Ecto neural progenitor cell (in vitro differentiated cells): ENCODE measurements around the gene TYRO3.

Source experiments
- DNase-seq: peaks from one replicate; pipeline ENCODE4 v3.0.0-alpha.2; 2018; ENCODE audit warnings: low spot score

TYRO3 gene

DNA sequence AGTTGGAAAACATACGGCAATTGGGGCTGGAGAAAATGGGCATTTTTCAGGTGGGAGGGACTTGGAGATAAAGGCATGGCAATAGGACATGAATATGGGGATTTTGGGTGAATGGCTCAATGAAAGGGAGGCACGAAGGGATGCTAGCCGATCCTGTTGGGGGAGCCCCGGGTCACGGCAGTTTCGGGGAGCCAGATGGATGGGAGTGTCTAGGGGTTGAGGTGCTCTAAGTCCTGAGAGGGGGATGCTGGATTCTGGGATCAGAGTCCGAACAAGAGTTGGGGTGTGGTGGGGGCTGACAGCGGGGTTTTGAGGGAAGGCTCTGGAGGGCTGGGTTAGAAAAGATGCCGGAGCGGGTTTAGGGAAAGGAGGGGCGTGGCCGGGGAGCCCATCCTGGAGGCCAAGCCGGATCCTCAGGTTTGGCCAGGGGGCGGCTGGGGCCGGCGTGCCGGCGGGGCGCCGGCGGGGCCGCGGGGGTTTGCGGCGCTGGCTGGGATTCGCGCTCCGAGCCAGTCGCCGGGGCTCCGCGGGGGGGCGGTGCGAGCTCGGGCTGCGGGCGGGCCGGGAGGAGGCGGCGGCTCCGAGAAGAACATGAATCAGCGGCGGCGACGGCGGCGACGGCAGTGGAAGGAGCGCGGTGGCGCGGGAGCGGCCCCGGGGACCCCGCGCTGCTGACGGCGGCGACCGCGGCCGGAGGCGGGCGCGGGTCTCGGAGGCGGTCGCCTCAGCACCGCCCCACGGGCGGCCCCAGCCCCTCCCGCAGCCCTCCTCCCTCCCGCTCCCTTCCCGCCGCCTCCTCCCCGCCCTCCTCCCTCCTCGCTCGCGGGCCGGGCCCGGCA is at the start of gene TYRO3:
TYRO3 (plus strand) TSS at position 813 of the 839 bp plus-strand sequence. CDS start 46 bp downstream, outside the sequence.
- peak; percentile 84 for DNase-seq

DNA sequence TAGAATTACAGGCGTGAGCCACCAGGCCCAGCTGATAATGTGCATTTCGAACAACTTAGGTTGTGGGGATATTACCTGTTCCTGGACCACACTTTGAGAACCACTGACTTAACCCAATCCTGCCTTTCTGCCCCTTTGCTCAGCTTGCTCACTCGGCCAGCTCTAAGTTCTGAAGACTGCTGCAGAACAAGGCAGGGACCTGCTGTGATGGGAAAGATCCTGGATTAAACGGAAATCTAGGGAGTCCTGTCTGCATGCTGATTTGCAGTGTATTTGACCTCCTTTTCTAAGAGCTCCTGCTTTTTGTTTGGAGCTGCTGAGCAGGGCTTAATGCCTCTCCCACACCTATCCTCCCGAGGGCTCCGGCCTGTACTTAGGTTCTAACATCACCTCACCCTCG is 48.3 kb upstream of the TYRO3 start:
- DNase-seq = no peak

DNA sequence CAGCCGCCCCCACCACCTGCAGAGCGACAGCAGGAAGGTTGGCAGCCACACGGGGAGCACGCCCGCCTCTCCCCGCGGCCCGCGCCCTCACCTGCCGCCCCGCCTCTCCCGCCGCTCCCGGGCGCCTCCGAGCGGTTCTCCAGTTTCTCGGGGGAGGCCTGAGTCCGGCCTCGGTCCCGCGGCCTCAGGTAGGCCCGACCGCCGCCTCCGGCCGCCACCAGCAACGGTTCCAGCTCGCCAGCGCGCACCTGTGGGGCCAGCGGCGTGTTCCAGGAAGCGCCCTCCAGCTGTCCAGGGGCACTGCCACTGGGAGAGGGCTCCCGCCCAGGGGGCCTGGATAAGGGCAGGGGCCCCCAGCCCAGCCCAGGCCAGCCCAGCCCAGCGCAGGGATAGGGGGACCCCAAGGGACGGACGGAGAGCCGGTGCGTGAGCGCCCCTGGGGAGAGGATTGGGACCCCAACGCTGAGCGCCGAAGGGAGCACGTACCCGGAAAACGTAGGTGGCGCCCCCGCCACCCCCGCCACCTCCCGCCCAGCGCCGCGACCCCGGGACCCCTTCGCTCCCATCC is 47.6 kb upstream of the TYRO3 start:
- peak; percentile 56 for DNase-seq

DNA sequence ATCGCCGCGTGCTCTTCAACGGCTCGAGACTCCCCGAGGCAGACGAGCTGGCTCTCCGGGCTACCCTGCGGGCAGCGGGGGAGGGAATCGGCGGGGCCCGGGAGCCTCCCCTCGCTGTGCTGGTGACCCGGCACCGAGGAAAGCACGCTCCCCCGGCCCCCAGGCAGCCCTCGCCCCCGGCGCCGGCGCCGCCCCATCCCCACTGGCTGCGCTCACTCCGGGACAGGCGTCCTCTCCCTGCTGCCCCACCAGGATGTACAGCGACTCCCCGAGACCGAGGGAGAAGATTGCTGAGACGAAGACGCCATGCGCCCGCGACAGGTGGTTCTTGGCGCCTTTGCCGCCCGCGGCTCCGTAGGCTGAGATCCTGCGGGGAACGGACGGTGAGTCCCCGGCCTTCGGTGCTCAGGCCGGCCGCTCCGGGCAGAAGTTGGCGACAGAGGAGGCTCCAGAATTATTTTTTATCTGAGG is 47.1 kb upstream of the TYRO3 start:
- no peak for DNase-seq

DNA sequence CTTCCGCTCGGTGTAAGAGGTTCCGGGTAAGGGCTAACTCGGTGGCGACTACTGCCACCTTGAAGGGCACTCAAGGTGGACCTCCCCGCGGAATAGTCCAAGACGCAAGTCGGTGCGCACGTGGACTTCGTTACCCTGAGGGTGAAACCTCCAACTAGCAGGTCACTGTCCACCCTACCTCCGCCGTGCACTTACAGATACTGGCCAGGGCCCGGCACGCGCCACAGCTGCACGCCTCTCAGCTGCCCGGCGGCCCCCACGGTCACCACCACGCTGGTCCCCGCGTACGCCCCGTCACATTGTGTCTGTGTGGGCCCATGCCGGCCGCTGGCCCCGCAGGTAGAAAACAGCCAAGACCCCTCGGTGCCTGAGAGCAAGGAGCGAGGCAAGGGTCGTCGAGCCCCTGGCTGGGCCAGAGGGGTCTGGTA is 46.5 kb upstream of the TYRO3 start:
- DNase-seq = no peak

DNA sequence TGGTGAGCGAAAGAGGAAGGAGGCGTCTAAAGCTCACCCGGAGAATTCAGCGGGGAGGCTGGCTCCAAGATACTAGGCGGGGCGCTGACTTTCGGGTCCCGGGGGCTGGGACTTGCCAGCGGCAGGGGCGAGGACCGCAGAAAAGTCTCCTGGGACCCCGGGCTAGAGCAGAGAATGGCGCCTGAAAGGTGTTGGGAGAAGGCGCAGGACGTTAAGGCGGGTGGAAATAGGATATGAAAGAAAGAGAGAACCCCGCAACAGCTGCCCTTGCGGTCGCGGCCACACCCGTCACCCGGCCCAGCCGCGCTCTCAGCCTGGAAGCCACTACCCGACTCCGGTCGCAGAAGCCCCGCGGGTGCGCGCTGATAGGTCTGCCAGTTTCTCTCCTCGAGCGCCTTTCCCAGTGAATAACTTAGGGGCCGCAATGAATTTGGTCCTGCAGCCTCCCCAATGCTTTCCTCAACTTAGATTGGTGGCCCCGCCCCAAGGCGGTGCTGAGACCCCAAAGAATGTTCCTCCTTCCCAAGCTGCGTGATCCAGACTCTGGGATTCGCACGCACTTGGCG is 46.0 kb upstream of the TYRO3 start:
- peak; percentile 67 for DNase-seq

DNA sequence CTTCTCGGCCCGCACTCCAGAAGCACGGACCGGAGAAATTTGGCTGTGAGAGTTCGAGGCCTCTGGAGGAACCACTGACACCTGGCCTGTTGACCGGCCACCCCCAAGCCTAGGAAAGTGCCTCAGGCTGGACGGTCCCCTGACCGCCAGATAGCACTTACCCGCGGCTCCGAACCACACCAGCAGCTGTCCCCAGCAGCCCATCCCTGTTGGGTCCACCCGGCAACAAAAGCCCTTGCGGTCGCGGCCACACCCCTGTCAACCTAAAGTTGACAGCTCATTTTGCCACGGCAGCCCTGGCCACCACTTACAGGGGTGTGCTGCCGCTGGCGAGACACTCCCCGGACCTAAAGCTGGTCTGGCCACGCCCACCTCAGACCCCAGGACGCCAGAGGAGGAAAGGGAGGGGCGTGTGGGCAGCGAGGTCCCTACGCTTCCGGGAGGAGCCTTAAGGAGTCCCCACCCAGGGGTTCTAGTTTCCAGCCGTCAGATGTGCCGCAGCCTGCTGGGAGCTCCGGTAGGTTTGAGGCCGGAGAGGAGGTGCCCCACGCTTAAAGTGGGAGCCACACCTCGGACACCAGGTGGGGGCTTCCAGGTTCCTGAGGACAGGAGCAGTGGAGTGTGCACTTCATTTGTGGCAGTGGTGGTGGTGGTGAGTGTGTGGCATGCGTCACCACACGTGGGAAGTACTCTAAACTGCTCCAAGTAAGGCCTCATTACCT is 45.3 kb upstream of the TYRO3 start, which contains the start of gene LTK:
LTK (minus strand) TSS at position 322 of the 722 bp plus-strand sequence; CDS start at position 204, 118 bp downstream.
- DNase-seq = peak; percentile 68

DNA sequence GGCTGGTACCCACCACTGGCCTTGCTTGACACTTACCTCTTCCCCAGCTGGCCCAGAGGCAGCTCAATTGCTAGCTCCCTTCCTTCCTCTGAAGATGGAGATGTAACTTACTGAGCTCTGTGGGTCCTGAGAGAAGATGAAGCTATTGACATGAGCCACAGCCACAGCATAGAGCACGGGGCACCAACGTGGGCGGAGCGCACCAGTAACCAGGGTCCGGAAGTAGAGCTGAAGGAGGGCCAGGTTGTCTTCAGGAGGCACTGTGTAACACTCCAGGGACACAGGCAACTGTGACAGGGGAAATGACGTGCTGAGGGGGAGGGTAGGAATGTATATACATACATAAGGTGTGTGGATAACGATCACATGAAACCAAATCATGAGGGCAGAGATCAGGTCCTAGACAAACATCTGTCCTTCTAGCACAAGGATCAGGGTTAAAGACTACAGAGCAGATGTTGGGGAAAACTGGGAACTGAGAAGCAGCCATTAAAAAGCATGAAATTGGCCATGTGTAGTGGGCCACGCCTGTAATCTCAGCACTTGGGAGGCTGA is 41.0 kb upstream of the TYRO3 start:
- no peak for DNase-seq

DNA sequence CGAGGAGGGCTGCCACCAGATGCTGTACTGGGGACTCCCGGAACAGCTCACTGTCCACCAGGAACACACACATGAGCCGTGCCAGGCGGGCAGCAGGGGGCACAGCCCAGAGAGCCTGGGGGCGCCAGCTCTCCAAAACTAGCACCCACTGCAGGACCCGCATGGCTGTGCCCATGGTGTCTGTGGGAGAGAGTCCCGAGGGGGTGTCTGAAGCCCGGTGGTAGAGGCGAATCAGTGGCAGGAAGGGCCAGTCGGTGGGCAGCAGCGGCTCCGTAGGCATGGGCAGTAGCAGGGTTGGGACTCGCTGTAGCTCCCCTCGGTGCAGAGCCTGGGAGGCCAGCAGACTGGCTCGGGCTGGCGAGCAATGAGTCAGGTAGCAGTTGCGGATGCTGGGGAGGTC is 38.4 kb upstream of the TYRO3 start:
- DNase-seq = no peak

DNA sequence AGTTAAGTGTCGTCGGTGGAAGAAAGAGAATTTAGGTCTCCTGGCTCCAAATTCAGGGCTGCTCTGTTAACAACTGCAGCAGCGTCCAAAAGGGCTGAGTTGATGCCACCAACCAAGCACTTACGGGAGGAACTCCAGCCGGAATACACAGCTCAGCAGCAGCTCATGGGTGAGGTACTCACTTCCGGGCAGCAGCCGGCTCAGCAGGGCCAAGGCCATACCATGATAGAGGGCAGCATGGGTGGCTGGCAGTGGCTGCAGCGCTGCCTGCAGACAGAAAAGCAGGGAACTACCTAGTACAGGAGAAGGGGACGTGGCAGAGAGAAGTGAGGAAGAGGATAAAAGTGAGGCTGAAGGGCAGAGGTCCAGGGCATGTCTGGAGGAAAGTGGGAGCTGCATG is 37.4 kb upstream of the TYRO3 start:
- no peak for DNase-seq

DNA sequence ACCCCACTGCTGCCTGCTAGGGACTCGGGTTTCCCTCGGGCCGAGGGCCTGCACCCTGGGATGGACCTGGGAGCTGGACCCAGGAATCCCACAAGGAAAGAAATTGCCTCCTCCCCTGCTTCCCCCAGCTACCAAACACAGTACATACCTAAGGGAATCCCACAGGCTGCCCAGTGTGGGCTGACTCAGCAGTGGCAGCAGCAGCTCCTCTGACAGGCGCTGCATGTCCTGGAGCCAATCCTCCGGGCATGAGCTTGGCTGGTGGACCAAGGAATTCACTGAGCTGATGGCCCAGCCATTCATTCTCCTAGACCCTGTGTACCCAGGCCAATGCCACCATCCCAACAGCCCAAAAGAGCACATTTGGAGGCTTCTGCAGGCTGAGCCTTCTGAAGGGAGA is 35.9 kb upstream of the TYRO3 start:
- no peak for DNase-seq

DNA sequence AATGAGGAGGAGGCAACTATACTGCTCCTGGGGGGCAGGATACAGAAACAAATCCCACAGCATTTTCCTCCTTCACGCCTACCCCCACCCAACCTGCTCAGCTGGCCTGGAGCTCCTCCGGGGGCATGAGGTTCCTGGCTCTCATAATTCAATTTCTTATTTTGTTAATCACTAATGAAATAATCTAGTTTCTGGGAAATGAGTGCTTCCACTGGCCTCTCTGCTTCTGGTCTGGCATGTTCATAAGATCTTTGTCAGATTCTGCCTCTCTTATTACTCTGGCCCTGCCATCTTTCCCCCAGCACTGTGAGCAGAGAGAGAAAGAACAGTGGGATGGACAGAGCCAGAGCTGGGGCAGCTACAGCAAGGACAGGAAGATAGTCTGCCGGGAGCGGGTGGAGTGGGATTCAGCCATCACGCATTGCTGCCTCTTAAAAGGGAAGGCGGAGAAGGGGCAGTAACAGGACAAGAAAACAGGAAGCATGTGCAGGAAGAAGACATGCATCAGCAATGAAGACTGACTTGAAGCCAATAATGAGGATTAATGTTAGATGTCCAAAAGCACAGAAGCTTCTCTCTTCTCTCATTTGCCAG is 28.6 kb upstream of the TYRO3 start:
- no peak for DNase-seq

DNA sequence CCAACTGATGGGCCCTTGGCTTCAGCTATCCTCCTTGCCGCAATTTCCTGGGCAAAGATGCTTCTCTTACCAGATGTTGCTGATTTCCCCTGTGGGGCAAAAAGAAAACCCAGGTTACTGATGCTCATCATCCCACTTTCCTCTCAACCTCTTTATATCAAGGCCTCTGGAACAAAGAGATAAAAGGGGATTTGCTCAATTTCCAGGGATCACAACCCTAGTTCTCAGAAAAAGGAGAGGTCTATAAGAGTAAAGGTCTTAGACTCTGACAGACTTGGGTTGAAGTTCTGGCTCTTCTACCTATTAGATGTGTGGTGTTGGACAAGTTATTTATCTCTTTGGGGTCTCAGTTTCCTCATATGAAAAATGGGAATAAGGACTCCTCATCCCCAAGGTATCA is 23.5 kb upstream of the TYRO3 start:
- no peak for DNase-seq

DNA sequence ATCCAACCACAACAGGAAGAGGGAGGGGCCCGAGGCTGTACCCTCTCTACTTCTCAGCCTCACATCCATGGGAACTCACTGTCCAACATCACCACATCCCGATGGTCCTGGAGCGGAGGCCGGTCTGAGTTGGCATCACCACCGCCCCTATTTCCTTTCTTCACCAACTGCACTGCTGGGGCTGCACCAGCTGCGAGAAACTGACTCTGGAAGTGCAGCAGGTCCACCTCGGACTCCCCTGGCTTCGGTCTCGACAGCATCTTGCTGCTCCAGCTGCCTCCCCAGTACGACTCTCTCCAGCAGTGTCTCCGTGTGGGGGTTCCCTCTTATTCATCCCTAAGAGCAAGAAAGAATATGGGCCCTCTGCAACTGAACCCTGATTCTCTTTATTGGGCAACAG is 22.1 kb upstream of the TYRO3 start:
- no peak for DNase-seq

DNA sequence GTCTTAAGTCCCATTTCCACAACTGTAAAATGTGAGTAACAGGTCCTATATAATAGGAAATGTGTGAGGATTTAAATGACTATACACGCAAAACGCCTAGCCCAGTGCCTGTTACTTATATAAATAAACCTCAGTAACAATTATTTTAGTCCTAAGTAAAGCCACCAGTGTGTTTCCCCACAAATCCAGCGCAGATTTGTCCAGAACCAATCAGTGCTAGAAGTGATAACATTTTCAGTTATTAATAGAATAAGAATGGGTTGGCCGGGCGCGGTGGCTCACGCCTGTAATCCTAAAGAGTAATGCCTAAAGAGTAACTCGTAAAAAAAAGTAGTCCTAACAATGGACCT is 15.5 kb upstream of the TYRO3 start:
- DNase-seq = no peak

DNA sequence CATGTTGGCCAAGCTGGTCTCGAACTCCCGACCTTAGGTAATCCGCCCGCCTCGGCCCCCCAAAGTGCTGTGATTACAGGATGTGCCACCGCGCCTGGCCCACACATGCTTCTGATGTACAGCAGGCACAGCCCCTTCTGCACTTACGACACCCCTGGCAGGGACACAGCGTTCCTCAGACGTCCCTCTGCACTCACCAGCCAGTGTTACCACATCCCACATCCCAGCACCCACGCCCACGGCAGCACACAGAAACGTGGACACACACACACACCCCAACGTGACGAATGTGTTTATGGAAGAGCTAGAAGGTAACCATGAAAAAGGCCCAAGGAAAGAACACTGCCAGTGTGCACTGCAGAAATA is 14.4 kb upstream of the TYRO3 start:
- DNase-seq = no peak

DNA sequence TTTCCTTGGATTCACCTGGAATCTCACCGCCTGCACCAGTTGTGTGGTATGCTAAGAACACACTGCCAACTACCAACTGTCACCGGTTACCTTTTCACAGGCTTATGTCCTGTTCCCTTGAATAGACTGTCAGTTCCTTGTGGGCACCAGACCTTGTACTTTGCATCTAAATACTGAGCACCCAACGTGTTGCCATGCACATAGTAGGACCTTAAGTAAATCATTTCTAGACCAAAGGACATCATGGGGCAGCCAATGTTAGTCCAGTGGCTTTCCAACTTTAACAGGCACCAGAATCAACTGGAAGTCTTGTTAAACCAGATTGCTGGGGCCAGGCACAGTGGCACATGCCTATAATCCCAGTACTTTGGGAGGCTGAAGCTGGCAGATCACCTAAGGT is 13.8 kb upstream of the TYRO3 start:
- DNase-seq = no peak

DNA sequence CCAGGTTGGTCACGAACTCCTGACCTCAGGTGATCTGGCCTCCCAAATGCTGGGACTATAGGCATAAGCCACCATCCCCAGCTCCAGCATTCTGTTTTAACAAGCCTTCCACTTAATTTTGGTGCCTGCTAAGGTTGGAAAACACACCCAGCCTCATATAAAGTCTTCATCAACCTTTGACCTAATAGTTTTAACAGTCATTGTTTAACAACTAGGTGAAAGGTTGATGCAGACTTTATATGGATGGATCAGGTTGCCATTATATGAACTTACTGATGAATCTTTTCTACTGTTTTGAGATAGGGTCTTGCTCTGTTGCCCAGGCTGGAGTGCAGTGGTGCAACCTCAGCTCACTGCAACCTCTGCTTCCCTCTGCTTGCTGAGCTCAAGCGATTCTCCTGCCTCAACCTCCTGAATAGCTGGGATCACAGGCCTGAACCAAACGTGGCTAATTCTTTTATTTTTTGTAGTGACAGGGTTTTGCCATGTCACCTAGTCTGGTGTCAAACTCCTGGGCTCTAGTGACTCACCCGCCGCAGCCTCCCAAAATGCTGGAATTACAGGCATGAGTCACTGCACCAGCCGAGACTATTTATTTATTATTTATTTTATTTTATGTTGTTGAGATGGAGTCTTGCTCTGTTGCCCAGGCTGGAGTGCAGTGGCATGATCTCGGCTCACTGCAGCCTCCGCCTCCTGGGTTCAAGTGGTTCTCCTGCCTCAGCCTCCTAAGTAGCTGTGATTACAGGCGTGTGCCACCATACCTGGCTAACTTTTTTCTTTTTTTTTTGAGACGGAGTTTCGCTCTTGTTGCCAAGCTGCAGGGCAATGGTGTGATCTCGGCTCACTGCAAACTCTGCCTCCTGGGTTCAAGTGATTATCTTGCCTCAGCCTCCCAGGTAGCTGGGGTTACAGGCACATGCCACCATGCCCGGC is 11.9 kb upstream of the TYRO3 start:
- DNase-seq = no peak

DNA sequence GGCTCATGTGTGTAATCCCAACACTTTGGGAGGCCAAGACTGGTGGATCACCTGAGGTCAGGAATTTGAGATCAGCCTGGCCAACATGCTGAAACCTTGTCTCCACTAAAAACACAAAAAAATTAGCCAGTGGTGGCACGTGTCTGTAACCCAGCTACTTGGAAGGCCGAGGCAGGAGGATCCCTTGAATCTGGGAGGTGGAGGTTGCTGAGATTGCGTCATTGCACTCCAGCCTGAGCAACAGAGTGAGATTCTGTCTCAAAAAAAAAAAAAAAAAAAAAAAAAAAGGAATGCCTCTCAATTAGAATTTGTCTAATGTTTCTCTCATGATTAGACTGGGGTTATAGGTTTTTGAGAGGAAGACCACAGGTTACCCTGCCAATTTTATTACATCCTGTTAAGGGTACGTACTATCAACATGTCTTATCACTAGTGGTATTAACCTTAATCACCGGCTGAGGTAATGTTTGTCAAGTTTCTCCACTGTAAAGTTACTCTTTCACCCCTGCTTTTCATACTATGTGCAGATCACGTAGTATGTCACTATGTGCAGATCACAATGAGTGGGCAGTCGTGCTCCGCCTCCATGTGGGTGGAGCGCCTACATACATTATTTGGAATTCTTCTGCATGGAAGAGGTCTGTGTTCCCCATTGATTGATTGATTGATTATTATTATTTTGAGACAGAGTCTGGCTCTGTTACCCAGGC is 8.8 kb upstream of the TYRO3 start:
- DNase-seq = no peak

DNA sequence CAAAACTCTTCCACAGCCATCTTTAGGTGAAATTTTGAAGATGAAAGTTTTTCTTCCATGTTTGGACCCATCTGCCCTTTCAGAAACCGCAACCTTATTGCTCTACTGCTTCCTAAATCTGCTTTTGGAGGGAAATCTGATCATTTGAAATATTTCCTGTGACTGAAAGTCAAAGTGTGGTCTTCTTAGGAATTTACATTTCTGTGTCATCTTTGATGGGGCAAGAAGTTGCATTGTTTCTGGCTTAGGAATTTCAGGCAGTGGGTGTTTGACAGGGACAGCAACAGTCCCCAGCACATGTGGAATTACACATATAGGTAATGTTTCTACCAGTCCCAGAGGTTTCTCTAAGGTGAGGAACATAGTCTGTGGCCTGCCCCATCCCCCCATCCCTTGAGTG is 5.3 kb upstream of the TYRO3 start:
- no peak for DNase-seq
